Smooth muscle cell (in vitro differentiated cells): Measurements from ENCODE around the gene GRIK3. TPM values are rescaled to one million over a fixed set of nuclear protein-coding genes. Genes with fewer than 3 reads are reported as not detected.

Source experiments
- DNase-seq: peaks from one replicate; lab custom pipeline; 2025; ENCODE audit not compliant: unreplicated experiment; lab: John Stamatoyannopoulos, UW
- H2AFZ ChIP-seq: fragments of 200-600 bp; sonication (generic); 2 replicates; pipeline ENCODE4 v1.6.0; 2016; ENCODE audit warnings: antibody characterized with exemption, low read depth, mild to moderate bottlenecking
- H3F3A ChIP-seq: fragments of 200-600 bp; sonication (generic); 2 replicates; pipeline ENCODE4 v1.6.0; 2017; ENCODE audit warnings: antibody characterized with exemption, low read depth
- H3K27ac ChIP-seq: fragments of 200-600 bp; sonication (generic); 2 replicates; pipeline ENCODE4 v1.5.1; 2016; ENCODE audit warnings: low read depth, mild to moderate bottlenecking
- H3K27me3 ChIP-seq: fragments of 200-600 bp; sonication (generic); 2 replicates; pipeline ENCODE4 v1.6.1; 2016; ENCODE audit warnings: low read depth, mild to moderate bottlenecking
- H3K36me3 ChIP-seq: fragments of 200-600 bp; sonication (generic); 2 replicates; pipeline ENCODE4 v1.5.1; 2016; ENCODE audit warnings: low read depth
- H3K4me1 ChIP-seq: fragments of 200-600 bp; sonication (generic); 2 replicates; pipeline ENCODE4 v1.5.1; 2016; ENCODE audit warnings: low read depth
- H3K4me2 ChIP-seq: fragments of 200-600 bp; sonication (generic); 2 replicates; pipeline ENCODE4 v1.6.0; 2016; ENCODE audit warnings: mild to moderate bottlenecking
- H3K4me3 ChIP-seq: fragments of 200-600 bp; sonication (generic); 2 replicates; pipeline ENCODE4 v1.5.1; 2016; ENCODE audit warnings: mild to moderate bottlenecking
- H3K79me2 ChIP-seq: fragments of 200-600 bp; sonication (generic); 2 replicates; pipeline ENCODE4 v1.6.0; 2016; ENCODE audit warnings: low read depth, mild to moderate bottlenecking
- H3K9ac ChIP-seq: fragments of 200-600 bp; sonication (generic); 2 replicates; pipeline ENCODE4 v1.6.0; 2016; ENCODE audit warnings: low read depth
- H3K9me3 ChIP-seq: fragments of 200-600 bp; sonication (generic); replicated peaks from 2 replicates; pipeline ENCODE4 v1.5.1; 2016; ENCODE audit warnings: low read depth
- H4K20me1 ChIP-seq: fragments of 200-600 bp; sonication (generic); 2 replicates; pipeline ENCODE4 v1.6.0; 2016; ENCODE audit warnings: low read depth
- WGBS: methylation state at CpG from one replicate; pipeline ENCODE4 v1.1.7; 2016; ENCODE audit warnings: low lambda C conversion rate; 5-methylcytosine and 5-hydroxymethylcytosine counted together
- polyA plus RNA-seq: library from polyadenylated mRNA; unstranded; fragments of >200 nt; fragmentation: Nextera tagmentation; extraction: Ambion mirVana; gene quantifications from 2 replicates; pipeline ENCODE4 v1.2.1, GENCODE V29; 2016
- total RNA-seq: library from RNA; depleted of rRNA; stranded (reverse); fragments of >200 nt; gene quantifications from 2 replicates; pipeline ENCODE4 v1.2.3, GENCODE V29; 2014
- TF ChIP-seq, protein P1 (sequence below): fragments of 200-600 bp; sonication (generic); IDR thresholded peaks from 2 replicates; pipeline ENCODE4 v1.5.1; 2017; ENCODE audit warnings: borderline replicate concordance, mild to moderate bottlenecking, antibody characterized with exemption; ENCODE audit not compliant: insufficient read depth, poor library complexity, severe bottlenecking

Gene GRIK3
- total and polyA plus RNA-seq, 2 experiments from 2014 or later, result 0.04 TPM; not detected in 1

DNA sequence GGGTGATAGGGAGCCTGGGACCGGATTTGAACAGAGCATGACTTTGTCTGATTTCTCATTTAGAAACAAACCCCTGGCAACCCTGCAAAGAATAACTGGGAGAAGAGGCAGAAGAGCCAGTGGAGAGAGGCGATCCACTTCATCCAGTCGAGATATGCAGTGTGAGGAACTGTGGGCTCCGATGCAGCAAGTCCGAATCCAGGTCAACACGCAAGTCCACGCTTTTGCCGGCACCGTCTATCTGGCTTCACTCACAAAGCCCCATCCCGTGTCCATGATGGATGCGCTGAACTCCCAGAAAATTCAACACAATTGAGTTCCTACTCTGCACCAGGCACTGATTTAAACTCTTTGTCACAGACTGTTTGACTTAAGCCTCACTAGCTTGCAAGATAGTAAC is 191.3 kb downstream of the GRIK3 start:
- Histone ChIP-seq H3K4me2 (no peak overlapping the region), H3K27ac (no peak overlapping the region), H3K4me1 (peaks cover 8% of the 10 kb centered on the region), H3K27me3 (peaks cover 10% of the 10 kb centered on the region), H4K20me1 (no peaks in the 10 kb centered on the region), H3F3A (no peaks in the 10 kb centered on the region), H3K79me2 (no peaks in the 10 kb centered on the region), H3K9ac (no peak overlapping the region), H2AFZ (no peak overlapping the region), H3K9me3 (no peaks in the 10 kb centered on the region), H3K4me3 (no peak overlapping the region), H3K36me3 (no peaks in the 10 kb centered on the region)
- TF ChIP-seq, protein P1, sequence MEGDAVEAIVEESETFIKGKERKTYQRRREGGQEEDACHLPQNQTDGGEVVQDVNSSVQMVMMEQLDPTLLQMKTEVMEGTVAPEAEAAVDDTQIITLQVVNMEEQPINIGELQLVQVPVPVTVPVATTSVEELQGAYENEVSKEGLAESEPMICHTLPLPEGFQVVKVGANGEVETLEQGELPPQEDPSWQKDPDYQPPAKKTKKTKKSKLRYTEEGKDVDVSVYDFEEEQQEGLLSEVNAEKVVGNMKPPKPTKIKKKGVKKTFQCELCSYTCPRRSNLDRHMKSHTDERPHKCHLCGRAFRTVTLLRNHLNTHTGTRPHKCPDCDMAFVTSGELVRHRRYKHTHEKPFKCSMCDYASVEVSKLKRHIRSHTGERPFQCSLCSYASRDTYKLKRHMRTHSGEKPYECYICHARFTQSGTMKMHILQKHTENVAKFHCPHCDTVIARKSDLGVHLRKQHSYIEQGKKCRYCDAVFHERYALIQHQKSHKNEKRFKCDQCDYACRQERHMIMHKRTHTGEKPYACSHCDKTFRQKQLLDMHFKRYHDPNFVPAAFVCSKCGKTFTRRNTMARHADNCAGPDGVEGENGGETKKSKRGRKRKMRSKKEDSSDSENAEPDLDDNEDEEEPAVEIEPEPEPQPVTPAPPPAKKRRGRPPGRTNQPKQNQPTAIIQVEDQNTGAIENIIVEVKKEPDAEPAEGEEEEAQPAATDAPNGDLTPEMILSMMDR, result no peak
- DNase-seq, result no peak
- WGBS, result 80% methylated on average over 11 of the region's 11 CpGs

DNA sequence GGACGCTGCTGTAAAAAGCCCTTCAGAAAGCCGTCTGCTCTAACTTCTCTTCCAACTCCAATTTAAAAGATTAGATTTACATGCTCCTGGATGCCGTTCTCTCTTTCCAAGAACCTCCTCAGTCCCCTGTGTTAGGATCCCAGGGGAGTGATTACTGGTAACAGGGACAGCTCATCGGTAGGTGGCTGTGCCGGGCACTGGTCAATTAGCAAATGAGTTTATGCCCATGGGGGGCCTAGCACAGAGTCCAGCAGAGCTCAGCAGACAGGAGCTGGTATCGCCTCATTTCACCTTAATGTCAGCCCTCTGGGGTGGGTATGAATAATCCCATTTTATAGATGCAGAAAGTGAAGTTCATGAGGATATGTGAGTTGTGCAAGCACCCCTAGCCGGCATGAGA is 191.9 kb downstream of the GRIK3 start:
- no peak overlapping the region for H3K9ac ChIP-seq
- no peaks in the 10 kb centered on the region for H3K9me3 ChIP-seq
- H3K79me2 ChIP-seq, result no peaks in the 10 kb centered on the region
- H3K27ac ChIP-seq, result no peak overlapping the region
- DNase-seq, result no peak
- TF ChIP-seq, protein P1, result no peak
- H3K4me1 ChIP-seq, result peaks cover 2% of the 10 kb centered on the region
- H3K4me3 ChIP-seq, result no peak overlapping the region
- H3K27me3 ChIP-seq, result peaks cover 5% of the 10 kb centered on the region
- no peak overlapping the region for H2AFZ ChIP-seq
- 75% methylated on average over 7 of the region's 7 CpGs for WGBS
- H3K4me2 ChIP-seq, result no peak overlapping the region
- no peaks in the 10 kb centered on the region for H3F3A ChIP-seq
- no peaks in the 10 kb centered on the region for H4K20me1 ChIP-seq
- no peaks in the 10 kb centered on the region for H3K36me3 ChIP-seq

DNA sequence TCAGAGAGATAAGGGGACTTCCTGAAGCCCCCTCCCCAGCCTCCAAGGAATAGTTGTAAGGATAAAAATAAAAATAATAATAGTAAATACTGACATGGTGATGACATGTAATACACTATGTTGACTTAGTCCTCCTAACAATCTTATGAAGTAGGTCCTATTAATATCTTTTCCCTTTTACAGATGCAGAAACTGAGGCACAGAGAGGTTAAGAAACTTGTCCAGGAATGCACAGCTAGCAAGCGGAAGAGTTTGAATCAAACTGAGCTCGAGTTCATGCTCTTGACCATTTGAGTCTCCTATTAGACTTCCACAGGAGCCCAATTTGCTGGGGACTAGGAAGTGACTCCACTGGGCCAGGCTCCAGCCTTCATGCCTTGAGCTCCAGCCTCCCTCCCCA is 194.8 kb downstream of the GRIK3 start:
- TF ChIP-seq, protein P1, result no peak
- Histone ChIP-seq H3K79me2 (no peaks in the 10 kb centered on the region), H2AFZ (no peak overlapping the region), H3K27me3 (no peaks in the 10 kb centered on the region), H3K4me2 (no peak overlapping the region), H3K36me3 (no peaks in the 10 kb centered on the region), H3K4me3 (no peak overlapping the region), H3F3A (no peaks in the 10 kb centered on the region), H3K27ac (no peak overlapping the region), H4K20me1 (no peaks in the 10 kb centered on the region), H3K9me3 (no peaks in the 10 kb centered on the region), H3K4me1 (no peaks in the 10 kb centered on the region), H3K9ac (no peak overlapping the region)
- 66% methylated on average over 2 of the region's 2 CpGs for WGBS
- no peak for DNase-seq

DNA sequence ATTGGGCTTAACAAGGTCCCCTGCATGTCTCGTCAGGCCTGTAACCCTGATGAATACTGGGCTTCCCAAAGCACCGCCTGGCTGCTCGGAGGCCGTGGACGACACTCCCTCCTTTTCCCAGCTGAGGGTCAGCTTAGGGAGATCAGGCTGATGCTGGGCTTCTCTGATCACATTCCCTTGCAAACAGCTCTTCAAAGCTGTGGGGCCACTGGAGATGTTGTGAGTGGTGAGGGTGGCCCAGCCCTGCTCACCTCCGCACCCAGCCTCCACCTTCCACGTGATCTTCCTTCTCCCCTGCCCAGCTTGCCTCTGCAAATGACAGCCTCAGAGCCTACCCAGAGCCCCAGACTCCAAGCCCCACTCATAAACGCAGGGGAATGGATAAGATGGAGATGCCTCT is 195.4 kb downstream of the GRIK3 start:
- Histone ChIP-seq H2AFZ (no peak overlapping the region), H3K79me2 (no peaks in the 10 kb centered on the region), H3K36me3 (no peaks in the 10 kb centered on the region), H3K27me3 (no peaks in the 10 kb centered on the region), H3K27ac (no peak overlapping the region), H3K4me3 (no peak overlapping the region), H3K9me3 (no peaks in the 10 kb centered on the region), H3K9ac (no peak overlapping the region), H3K4me1 (no peaks in the 10 kb centered on the region), H3F3A (no peaks in the 10 kb centered on the region), H4K20me1 (no peaks in the 10 kb centered on the region), H3K4me2 (no peak overlapping the region)
- DNase-seq, result no peak
- TF ChIP-seq, protein P1, result no peak
- 72% methylated on average over 8 of the region's 8 CpGs for WGBS
